B cell (primary cell): Measurements from ENCODE around the gene PDGFRB. TPM values are rescaled to one million over a fixed set of nuclear protein-coding genes. Genes with fewer than 3 reads are reported as not detected.

ENCODE experiments used
- ATAC-seq: fragments of 200-7000 bp; cut with Tn5 transposase; one replicate; pipeline ENCODE4 v1.10.0; 2021; ENCODE audit warnings: low read depth, mild to moderate bottlenecking, moderate number of reproducible peaks, moderate library complexity
- CTCF ChIA-PET: fragments of 350-600 bp; sonication (Branson Sonifier 250); formaldehyde crosslinking; loops from one replicate; lab custom pipeline; 2021; ENCODE audit warnings: antibody characterized with exemption, inconsistent platforms; lab: Charles Lee
- POLR2A ChIA-PET: fragments of 350-600 bp; sonication (Branson Sonifier 250); formaldehyde crosslinking; loops from one replicate; lab custom pipeline; 2021; ENCODE audit warnings: antibody characterized with exemption; lab: Charles Lee
- DNase-seq: peaks from one replicate; pipeline ENCODE4 v3.0.0; 2013
- H2AFZ ChIP-seq: 2 replicates; pipeline ENCODE4 v1.6.1; 2012; ENCODE audit warnings: mild to moderate bottlenecking, low read depth, low read length; ENCODE audit not compliant: insufficient read depth, poor library complexity, severe bottlenecking
- H3K27ac ChIP-seq, 2 donors: 1 replicate in 1 of 2; 2 replicates in 1 of 2; pipeline ENCODE4 v1.5.1; 2012 to 2013; ENCODE audit warnings: low read length in 2 of 2, mild to moderate bottlenecking in 2 of 2, moderate library complexity in 1 of 2
- H3K27me3 ChIP-seq, 4 experiments: fragments of 200-600 bp in 1 of 4; sonication (generic) in 1 of 4; replicated peaks in 1 of 4; 1 replicate in 2 of 4; 2 replicates in 2 of 4; pipeline versions ENCODE4 v1.6.1 to v1.7.0; 2013 to 2016; ENCODE audit warnings: low read length in 3 of 4, mild to moderate bottlenecking in 2 of 4, mixed read lengths in 1 of 4, moderate library complexity in 1 of 4; ENCODE audit not compliant: insufficient read depth in 4 of 4, control insufficient read depth in 3 of 4; ENCODE audit errors: control extremely low read depth in 1 of 4
- H3K36me3 ChIP-seq, 2 experiments: replicated peaks in 1 of 2; 1 replicate in 1 of 2; 2 replicates in 1 of 2; pipeline versions ENCODE4 v1.6.1 to v1.7.1; 2013; ENCODE audit warnings: low read length in 1 of 2; ENCODE audit not compliant: insufficient read depth in 2 of 2, control insufficient read depth in 1 of 2; ENCODE audit errors: control extremely low read depth in 1 of 2, extremely low read depth in 1 of 2
- H3K4me1 ChIP-seq, 2 donors: fragments of 200-600 bp in 1 of 2; sonication (generic) in 1 of 2; 1 replicate in 1 of 2; 2 replicates in 1 of 2; pipeline versions ENCODE4 v1.5.1 to v1.6.1; 2013 to 2017; ENCODE audit warnings: low read length in 2 of 2; ENCODE audit not compliant: control insufficient read depth in 2 of 2, insufficient read depth in 2 of 2
- H3K4me2 ChIP-seq: replicated peaks from 2 replicates; pipeline ENCODE3; 2012; ENCODE audit warnings: mild to moderate bottlenecking, low read depth, low read length; ENCODE audit not compliant: poor library complexity, severe bottlenecking
- H3K4me3 ChIP-seq, 5 experiments: fragments of 200-600 bp in 1 of 5; sonication (generic) in 1 of 5; 1 replicate in 3 of 5; 2 replicates in 2 of 5; pipeline versions ENCODE4 v1.5.1 to v1.7.0; 2011 to 2016; ENCODE audit warnings: low read length in 4 of 5, mild to moderate bottlenecking in 4 of 5, low read depth in 2 of 5, control low read depth in 1 of 5, moderate library complexity in 1 of 5; ENCODE audit not compliant: insufficient read depth in 1 of 5; ENCODE audit errors: control extremely low read depth in 1 of 5, extremely low read depth in 1 of 5
- H3K79me2 ChIP-seq: fragments of 200-600 bp; sonication (generic); one replicate; pipeline ENCODE4 v1.6.0; 2016; ENCODE audit warnings: low read length; ENCODE audit not compliant: control insufficient read depth, insufficient read depth
- H3K9ac ChIP-seq: fragments of 200-600 bp; sonication (generic); 2 replicates; pipeline ENCODE4 v1.6.1; 2017; ENCODE audit warnings: mild to moderate bottlenecking, low read length, moderate library complexity
- H3K9me3 ChIP-seq, 3 donors: one replicate each; pipeline versions ENCODE4 v1.6.1 to v1.7.1; 2013; ENCODE audit warnings: low read length in 2 of 3; ENCODE audit not compliant: control insufficient read depth in 2 of 3, insufficient read depth in 1 of 3; ENCODE audit errors: control extremely low read depth in 1 of 3
- H4K20me1 ChIP-seq: 2 replicates; pipeline ENCODE4 v1.6.0; 2012; ENCODE audit warnings: mild to moderate bottlenecking, low read length; ENCODE audit not compliant: insufficient read depth, control insufficient read depth, poor library complexity, severe bottlenecking
- H3K27ac Mint-ChIP-seq: one replicate; pipeline ENCODE4 v1.8.0; 2021; ENCODE audit warnings: mixed read lengths
- H3K27me3 Mint-ChIP-seq: one replicate; pipeline ENCODE4 v1.8.0; 2021; ENCODE audit warnings: mixed read lengths
- H3K4me1 Mint-ChIP-seq: one replicate; pipeline ENCODE4 v1.8.0; 2021; ENCODE audit warnings: mixed read lengths
- H3K4me3 Mint-ChIP-seq: one replicate; pipeline ENCODE4 v1.8.0; 2021; ENCODE audit warnings: mixed read lengths
- H3K9me3 Mint-ChIP-seq: one replicate; pipeline ENCODE4 v1.8.0; 2022; ENCODE audit warnings: mixed read lengths; ENCODE audit not compliant: insufficient read depth
- EZH2 ChIP-seq: IDR thresholded peaks from 2 replicates; pipeline ENCODE4 v1.6.1; 2012; ENCODE audit warnings: borderline replicate concordance, low read depth, mild to moderate bottlenecking, moderate library complexity, low read length; ENCODE audit not compliant: insufficient read depth, poor library complexity, severe bottlenecking
- WGBS: methylation state at CpG from one replicate; pipeline ENCODE4 v1.1.5; 2013; ENCODE audit warnings: missing lambda C conversion rate; ENCODE audit not compliant: insufficient coverage; 5-methylcytosine and 5-hydroxymethylcytosine counted together
- intact Hi-C: fragments of 100-400 bp; cut with micrococcal nuclease; formaldehyde crosslinking; loops from one replicate; pipeline ENCODE4 v1.10.0; 2022
- polyA plus RNA-seq: library from polyadenylated mRNA; depleted of rRNA; stranded (reverse); fragments of >200 nt; gene quantifications from 2 replicates; pipeline ENCODE4 v1.2.3, GENCODE V29; 2012
- total RNA-seq, 2 donors: library from RNA; stranded (reverse); fragments of 120-200 nt in 1 of 2; gene quantifications; 1 replicate in 1 of 2; 2 replicates in 1 of 2; pipeline versions ENCODE4 v1.2.3 to v1.2.4, GENCODE V29; 2013 to 2022
- TF ChIP-seq, protein P1 (sequence below): fragments of 200-600 bp; IDR thresholded peaks from one replicate; pipeline ENCODE4 v1.8.0; 2022; ENCODE audit warnings: antibody characterized with exemption, mild to moderate bottlenecking

PDGFRB gene
- total and polyA plus RNA-seq, 2 donors (not counting 1 experiment from before 2014, with no cell fraction given): 0.42 to 3.6 TPM

DNA sequence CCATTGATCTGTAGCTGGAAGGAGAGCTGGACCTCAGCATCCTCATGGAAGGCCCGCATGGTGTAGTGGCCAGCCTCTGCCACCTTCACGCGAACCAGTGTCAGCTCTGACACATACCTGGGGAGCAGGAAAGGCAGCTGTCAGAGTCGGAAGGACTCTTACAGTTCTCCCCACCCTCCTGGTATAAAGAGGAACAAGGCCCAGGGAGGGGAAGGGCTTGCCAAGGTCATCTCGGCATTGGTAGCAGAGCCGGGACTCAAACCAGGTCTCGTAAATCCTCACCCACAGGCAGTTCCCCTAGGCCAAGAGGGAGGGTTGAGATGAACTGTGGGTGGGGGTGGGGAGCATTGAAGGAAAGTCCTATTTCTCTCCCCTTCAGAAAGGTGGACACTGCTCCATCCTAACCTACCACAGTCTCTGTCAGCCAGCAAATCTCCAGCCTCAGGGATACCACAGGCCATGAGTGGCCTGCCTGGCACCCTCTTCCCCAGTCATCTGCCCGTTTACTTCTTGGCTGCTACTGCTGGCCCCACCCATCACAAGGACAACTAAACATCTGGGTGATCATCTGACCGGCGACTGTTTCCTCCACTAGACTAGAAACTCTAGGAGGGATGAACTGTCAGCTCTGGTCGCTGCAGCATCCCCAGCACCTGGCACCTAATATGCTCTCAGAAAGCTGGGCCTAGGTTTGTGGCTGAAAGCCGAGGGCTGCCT is 23.5 kb downstream of the PDGFRB start:
- H3K27me3 ChIP-seq: no peaks in the 10 kb centered on the region
- ChIA-PET CTCF (no interaction called here), POLR2A (no interaction called here)
- no peaks in the 10 kb centered on the region for H3K36me3 ChIP-seq
- no peaks in the 10 kb centered on the region for H4K20me1 ChIP-seq
- H2AFZ ChIP-seq: no peak overlapping the region
- TF ChIP-seq, protein P1, sequence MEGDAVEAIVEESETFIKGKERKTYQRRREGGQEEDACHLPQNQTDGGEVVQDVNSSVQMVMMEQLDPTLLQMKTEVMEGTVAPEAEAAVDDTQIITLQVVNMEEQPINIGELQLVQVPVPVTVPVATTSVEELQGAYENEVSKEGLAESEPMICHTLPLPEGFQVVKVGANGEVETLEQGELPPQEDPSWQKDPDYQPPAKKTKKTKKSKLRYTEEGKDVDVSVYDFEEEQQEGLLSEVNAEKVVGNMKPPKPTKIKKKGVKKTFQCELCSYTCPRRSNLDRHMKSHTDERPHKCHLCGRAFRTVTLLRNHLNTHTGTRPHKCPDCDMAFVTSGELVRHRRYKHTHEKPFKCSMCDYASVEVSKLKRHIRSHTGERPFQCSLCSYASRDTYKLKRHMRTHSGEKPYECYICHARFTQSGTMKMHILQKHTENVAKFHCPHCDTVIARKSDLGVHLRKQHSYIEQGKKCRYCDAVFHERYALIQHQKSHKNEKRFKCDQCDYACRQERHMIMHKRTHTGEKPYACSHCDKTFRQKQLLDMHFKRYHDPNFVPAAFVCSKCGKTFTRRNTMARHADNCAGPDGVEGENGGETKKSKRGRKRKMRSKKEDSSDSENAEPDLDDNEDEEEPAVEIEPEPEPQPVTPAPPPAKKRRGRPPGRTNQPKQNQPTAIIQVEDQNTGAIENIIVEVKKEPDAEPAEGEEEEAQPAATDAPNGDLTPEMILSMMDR: no peak
- TF ChIP-seq EZH2: no peak
- ATAC-seq (no peak), DNase-seq (no peak)
- WGBS: 67% methylated on average over 6 of the region's 12 CpGs
- Mint-ChIP-seq H3K27me3 (no peaks in the 10 kb centered on the region), H3K9me3 (no peaks in the 10 kb centered on the region), H3K4me3 (no peak overlapping the region), H3K4me1 (no peaks in the 10 kb centered on the region), H3K27ac (no peak overlapping the region)
- no peaks in the 10 kb centered on the region for H3K9me3 ChIP-seq
- intact Hi-C loops: no loop called here
- no peak overlapping the region for H3K9ac ChIP-seq
- H3K27ac ChIP-seq: no peak overlapping the region
- H3K4me3 ChIP-seq: no peak overlapping the region
- H3K4me1 ChIP-seq: no peaks in the 10 kb centered on the region
- no peaks in the 10 kb centered on the region for H3K79me2 ChIP-seq
- no peak overlapping the region for H3K4me2 ChIP-seq

DNA sequence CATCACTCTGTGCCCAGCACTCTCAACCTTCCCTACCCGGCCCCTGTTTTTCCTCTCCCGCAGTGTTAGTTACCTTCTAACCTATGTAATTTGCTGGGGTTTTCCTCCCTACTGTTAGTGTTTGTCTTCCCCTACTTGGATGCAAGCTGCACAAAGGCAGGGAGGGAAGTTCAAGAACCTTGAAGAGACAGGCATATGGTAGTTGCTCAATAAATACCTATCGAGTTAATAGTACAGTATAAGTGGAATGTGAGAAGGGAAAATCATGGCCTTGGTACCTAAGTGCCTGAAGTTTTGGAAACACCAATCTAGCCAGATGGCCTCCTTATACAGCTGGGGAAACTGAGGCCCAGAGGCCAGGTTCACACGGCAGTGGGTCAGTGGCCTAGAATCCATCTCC is 24.2 kb downstream of the PDGFRB start:
- Mint-ChIP-seq H3K9me3 (no peaks in the 10 kb centered on the region), H3K27me3 (no peaks in the 10 kb centered on the region)

More for the DNA sequence above, 24.2 kb downstream of the PDGFRB start:
- TF ChIP-seq, protein P1: no peak
- TF ChIP-seq EZH2: no peak
- Histone ChIP-seq H2AFZ (no peak overlapping the region), H3K79me2 (no peaks in the 10 kb centered on the region), H3K4me3 (no peak overlapping the region), H3K9ac (no peak overlapping the region), H3K36me3 (no peaks in the 10 kb centered on the region), H3K27me3 (no peaks in the 10 kb centered on the region), H3K4me2 (no peak overlapping the region), H4K20me1 (no peaks in the 10 kb centered on the region), H3K4me1 (no peaks in the 10 kb centered on the region), H3K9me3 (no peaks in the 10 kb centered on the region), H3K27ac (no peak overlapping the region)
- Mint-ChIP-seq H3K4me1 (no peaks in the 10 kb centered on the region), H3K27ac (no peak overlapping the region), H3K4me3 (no peak overlapping the region)
- ChIA-PET CTCF (interaction anchor here (1.7 kb wide), 1 partner anchor 219 kb away, joined by 3 read pairs; no protein-coding TSS in a partner anchor), POLR2A (no interaction called here)
- DNase-seq (no peak), ATAC-seq (no peak)
- 86% methylated on average over 1 of the region's 4 CpGs for WGBS
- intact Hi-C loops: no loop called here
